Stimulated activated naive CD4-positive, alpha-beta T cell treated with Interleukin-2 at 50 U/mL for 16 hours (primary cell): ENCODE results near the gene CKS1B.
"Not testable (repeated sequence)": the region's sequence is repeated elsewhere in the genome, so short reads cannot be mapped to it uniquely, and the experiment has no call there.

Experiments used
- DNase-seq: peaks from one replicate; lab custom pipeline; 2025; lab: John Stamatoyannopoulos, UW

CKS1B gene

DNA sequence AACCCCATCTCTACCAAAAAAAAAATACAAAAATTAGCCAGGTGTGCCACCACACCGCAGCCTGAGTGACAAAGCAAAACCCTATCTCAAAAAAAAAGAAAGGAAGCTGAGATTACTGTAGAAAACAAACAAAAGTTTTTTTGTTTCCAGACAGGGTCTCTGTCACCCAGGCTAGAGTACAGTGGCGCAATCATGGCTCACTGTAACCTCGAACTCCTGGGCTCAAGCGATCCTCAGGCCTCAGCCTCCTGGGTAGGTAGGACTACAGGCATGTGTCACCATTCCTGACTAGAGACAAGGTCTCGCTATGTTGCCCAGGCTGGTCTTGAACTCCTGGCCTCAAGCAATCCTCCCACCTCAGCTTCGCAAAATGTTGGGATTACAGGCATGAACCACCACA is 10.1 kb upstream of the CKS1B start:
- DNase-seq = no peak

DNA sequence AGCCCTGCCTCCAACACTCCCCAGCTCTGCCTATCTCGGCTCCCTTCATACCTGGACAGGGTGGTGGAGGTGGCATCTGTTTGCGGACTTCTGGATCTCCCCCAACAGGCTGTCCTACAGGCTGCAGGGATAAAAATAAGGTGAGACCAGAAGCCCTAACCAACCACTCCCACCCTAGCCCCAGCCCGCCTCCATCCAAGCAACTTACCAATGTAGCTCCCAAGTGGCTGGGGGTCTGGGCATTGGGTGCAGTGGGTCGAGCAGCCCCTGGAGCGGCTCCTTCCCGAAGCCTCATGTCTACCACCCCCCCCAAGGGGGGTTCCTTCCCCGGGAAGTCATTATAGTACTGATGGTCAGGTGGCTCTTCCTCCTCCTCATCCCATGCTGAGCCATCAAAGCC is 8.4 kb upstream of the CKS1B start:
- no peak for DNase-seq

- no peak for DNase-seq
Measured at GRCh38 chr1:154967331-154967950, 7.0 kb upstream of the CKS1B start.

DNA sequence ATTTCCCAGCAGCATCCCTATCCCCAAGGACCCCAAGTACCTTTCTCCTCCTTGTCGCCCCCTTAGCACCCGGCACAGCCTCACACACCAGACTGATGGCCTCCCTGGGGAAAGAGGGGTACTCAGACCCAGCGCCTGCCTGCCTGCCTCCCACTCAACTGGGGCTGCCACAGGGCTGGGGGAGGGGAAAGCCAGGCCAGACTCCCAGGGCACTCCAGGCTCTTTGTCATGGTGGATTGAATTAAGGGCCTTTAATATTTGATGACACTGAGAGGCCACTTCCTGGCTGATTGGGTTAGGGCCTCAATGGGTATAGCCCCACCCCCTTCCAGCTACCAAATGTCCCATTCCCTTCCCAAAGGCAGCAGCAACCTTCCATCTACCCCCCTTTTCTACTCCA is 5.8 kb upstream of the CKS1B start:
- DNase-seq = no peak

GRCh38 chr1:154969246-154969645 is 5.2 kb upstream of the CKS1B start:
- no peak for DNase-seq

DNA sequence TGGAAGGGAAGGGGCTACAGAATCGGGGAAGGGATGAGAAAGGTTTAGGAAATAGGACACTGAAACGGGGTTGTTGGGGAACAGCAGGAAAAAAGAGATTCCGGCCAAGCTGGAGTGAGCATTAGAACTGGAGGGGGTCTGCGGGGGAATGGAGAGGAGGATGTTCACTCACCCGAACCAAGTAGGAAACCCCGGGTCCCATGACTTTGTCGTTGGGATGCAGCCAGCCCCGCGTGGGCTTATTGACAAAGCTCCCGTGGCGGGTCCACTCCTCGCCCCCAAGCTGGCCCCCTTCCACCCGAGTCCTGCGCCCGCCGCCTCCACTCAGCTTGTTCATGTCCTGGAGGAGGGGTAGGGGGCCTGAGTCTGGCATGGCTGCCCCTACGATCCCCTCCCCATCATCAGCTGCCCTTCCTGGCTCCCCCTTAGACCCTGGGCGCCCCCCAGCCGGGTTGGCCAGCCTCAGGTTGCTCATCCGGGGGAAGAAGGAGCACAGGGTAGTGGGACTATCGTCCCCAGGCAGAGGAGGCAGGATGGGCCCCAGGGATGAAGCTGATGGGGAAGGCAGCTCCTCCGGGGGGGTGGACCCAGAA is 4.5 kb upstream of the CKS1B start:
- DNase-seq = no peak

DNA sequence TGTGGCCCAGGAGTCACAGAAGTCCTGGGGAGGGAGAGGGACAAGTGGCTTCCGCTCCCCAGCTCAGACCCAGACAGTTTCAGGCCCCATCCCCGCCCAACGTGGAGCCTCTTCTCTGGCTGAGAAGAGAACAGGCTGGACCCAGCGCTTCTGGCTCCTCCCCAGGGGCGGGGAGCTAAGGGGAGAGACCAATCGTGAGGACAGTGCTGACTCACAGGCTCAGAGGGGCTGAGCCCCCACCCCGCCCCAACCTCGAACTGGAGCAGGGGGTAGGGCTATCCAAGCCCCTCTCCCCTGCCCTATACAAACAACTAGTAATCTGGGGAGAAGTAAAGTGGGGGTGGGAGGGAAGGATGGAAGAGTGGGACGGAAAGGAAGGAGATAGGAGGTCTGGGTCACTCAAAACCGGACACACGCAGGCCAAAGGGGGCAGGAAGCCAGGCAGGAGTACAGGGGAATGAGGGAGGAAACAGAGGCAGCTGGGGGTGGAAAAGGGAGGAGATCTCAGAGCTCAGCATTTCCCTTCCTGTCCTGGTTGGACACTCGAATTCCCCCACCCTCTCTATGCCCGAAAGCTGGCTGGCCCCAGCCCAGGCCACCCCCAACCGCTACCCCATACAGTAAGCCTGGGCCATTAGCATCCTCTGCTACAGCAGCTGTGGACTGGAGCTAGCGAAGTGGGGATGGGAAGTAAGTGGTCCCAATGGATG is 3.7 kb upstream of the CKS1B start, which contains the start of gene SHC1:
SHC1 (minus strand) TSS at position 117 of the 710 bp plus-strand sequence. CDS start 221 bp downstream, outside the sequence.
- DNase-seq = peak; percentile 43

DNA sequence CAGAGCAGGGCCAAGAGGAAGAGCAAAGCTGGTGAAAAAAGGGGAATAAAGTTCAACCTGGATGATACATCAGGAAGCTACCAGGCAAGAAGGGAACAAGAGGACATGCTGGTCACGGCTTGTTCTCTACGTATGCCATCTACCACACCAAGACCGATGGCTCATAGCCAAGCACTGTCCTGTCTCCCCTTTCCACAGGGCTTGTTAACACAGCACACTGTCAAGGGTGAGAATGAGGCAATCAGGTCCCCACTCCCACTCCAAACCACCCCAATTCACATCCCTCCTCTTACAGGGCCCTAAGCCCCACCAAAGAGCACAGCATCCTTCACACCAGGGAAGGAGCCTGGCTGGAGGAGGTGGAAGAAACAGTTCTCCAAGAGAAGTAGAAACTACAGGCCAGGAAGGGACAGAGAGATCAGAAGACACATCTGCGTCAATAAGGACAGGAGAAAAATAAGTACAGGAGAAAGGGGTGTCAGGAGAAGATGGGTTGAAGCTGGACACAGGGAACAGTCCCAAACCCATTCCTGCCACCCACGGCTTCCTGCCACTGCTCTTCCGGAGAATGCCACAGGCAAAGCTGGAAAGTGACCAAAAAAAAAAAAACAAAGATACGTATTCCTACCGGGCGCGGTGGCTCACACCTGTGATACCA is 3.0 kb upstream of the CKS1B start:
- no peak for DNase-seq

DNA sequence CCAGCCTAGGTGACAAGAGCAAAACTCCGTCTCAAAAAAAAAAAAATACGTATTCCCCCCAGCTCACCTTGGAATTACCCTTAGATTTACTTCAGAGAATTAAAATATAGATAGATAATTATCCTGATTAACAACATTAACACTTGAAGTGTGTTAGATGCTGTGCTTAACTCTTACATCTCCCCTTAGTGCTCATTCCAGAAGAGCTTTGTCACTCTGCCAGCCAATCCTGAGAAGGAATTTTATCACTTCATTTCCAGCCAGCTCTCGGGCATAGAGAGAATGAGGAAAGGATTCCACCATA is 2.3 kb upstream of the CKS1B start:
- no peak for DNase-seq

GRCh38 chr1:154972517-154973343 is 1.8 kb upstream of the CKS1B start:
- DNase-seq = no peak

- peak; percentile 92 for DNase-seq
Measured at GRCh38 chr1:154973344-154974101, 958 bp upstream of the CKS1B start.

DNA sequence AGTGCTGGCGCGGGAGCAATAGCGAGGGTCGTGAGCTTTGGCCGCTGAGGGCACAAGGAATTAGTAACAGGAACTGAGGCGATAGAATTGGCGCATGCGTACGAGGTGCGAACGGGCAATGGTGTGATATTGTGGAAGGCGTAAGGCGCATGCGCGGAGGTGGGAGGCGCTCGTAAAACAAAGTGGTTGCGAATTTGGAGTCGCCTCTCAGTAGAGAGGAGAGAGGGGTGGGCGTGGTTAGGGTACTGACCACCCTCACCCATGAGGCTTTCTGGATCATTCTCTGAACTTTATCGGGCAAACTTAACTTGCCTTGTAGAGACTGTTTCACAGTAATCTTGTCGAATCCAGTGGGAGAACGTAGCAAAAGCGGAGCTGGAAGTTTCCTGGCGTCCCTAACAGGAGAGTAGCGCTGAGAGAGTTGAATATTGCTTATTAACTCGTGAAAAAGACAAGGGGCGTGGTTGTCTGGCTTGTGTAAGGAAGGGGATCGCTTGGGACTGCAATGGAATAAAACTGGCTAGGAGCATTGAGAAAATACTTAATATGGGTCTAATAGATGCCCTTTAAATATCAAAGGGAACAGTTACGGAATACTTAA is 427 bp downstream of the CKS1B start:
- DNase-seq = peak; percentile 92

DNA sequence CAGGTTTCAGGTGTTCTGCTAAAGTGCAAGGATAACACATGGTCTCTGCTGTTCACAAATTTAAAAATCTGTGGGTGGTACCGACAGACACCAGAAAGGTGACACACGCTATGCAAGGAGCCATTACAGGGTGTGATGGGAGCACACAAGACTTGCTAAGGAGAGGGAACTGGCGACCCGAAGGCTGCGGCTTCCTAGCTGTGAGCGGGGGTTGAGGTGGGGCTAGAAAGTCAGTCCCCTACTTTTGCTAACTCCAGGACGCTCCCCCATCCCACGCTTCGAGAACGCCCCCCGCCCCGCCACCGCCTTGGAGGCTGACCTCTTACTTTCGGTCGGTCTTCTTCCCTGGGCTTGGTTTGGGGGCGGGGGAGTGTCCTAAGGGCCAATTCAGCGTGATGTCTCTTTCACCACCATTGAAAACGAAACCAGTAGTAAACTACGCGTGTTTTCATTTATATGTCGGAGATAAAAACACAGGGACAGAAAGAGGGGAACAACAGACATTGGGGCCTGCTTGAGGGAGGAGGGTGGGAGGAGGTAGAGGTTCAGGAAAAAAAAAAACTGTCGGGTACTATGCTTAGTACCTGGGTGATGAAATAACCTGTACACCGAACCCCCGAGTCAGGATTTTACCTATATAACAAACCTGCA is 1.1 kb downstream of the CKS1B start:
- peak; percentile 72 for DNase-seq

DNA sequence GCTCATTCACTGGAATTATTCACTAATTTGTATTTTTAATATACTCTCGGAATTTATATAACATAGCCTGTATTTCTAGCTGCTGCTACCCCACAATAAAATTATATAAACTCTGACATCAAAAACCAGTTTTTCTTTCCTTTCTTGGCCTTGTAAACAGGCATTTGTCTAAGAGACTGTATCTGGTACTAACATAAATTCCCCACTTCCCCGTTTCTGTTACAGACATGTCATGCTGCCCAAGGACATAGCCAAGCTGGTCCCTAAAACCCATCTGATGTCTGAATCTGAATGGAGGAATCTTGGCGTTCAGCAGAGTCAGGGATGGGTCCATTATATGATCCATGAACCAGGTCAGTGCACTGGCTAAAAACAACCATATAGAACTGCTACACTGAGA is 3.3 kb downstream of the CKS1B start:
- DNase-seq = not testable (repeated sequence)

- no peak for DNase-seq
Measured at GRCh38 chr1:154978360-154978759, 3.9 kb downstream of the CKS1B start.

DNA sequence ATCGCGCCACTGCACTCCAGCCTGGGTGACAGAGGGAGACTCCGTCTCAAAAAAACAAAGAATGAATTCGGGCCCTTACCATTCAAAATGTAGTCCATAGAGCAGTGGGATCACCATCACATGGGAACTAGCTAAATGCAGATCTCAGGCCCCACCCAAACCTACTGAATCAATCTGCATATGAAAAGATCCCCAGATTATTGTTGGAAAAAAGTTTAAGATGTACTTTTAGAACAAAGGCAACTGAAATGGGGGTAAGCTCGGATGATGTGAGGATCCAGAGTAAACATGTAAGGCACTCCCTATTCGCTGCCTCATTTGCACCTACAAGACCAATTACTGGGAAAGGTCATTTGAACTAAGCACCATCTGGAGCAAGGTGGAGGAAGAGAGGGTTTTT is 7.9 kb downstream of the CKS1B start:
- no peak for DNase-seq

DNA sequence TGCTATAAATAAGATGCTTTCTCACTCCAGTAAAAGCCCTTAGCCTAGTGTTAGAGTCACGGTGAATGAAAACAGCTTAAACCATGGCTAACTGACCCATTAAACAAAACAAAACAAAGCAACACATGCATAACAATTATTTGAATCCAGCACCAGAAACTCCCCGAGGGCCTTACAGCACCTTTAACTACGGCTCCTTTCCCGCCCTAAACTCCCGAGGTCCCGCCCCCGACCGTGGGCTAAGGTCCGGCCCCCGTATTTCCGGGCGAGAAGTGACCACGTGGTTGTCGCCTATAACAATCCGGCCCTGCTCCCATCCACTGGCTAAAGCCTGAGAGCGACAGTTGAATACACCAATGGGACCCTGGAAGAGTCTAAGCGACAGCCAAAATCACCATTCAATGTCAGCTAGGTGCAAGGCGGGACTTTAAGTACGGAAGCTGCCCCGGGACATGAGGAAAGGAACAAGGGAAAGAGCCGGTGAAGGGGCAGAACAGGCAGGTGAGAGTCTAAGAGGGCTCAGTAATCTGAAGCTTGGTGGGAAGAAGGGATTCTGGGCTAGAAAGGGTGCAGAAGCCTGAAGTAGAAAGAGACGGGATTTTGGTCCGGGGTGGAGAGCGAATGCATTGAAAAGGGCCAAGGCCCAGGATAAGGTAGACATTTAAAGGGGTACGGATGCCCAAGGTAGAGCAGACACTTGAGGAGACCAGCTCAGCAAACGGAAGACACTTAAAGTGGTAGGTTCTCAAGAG is 8.6 kb downstream of the CKS1B start, which contains the start of gene FLAD1:
FLAD1 (plus strand) TSS at position 448 of the 752 bp plus-strand sequence. CDS start 351 bp downstream, outside the sequence.
- DNase-seq = peak; percentile 96

DNA sequence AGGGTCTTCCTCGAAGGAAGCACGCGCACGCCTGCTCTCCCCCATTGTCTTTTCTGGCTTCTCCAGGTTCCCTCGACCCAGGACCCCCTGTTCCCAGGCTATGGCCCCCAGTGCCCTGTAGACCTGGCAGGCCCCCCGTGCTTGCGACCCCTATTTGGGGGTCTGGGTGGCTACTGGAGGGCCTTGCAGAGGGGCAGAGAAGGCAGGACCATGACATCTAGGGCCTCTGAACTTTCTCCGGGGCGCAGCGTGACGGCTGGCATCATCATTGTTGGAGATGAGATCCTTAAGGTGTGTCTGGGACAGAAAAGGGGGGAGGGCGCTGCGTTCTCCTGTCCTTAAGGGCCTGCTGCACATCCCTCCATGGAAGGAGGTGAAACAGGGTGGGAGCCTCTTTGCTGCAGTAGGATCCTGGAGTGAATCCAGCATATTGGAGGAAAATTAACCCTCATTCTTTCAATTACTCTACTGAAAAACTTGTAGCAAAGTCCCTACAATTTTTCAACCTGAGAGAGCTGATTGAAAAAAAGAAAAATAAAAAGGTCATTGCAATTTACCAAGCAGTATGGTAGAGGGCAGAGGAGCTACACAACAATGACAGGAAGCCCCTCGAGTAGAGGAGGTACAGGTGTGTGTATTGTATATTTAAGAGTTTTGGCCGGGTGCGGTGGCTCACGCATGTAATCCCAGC is 9.4 kb downstream of the CKS1B start:
- DNase-seq = no peak

DNA sequence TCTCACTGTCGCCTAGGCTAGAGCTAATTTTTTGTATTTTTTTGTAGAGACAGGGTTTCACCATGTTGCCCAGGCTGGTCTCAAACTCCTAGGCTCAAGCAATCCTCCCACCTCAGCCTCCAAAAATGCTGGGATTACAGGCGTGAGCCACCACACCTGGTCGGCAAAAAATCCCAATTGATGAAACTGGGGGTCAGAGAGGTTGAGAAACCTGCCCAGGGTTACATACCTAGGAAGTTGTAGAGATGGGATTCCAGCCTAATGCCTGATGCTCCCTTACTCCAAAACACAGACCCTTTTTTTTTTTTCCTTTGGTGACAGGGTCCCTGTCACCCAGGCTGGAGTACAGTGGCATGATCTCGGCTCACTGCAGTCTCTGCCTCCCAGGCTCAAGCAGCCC is 12.3 kb downstream of the CKS1B start:
- DNase-seq = not testable (repeated sequence)
